Measurements from ENCODE around the gene BTG4.

- no peak for TF ChIP-seq POLR2A (IDR thresholded peaks at IDR 0.05; ENCODE audit: borderline replicate concordance, extremely low read depth, insufficient read depth, insufficient read length)
- no peak for TF ChIP-seq CBX3 (IDR thresholded peaks at IDR 0.05; ENCODE audit: low read depth)
- no peak for TF ChIP-seq CTCF (IDR thresholded peaks at IDR 0.05 in 2 of 3, conservative IDR thresholded peaks at IDR 0.05 in 1 of 3; ENCODE audit: borderline replicate concordance in 1 of 3, insufficient read depth in 1 of 3, low read depth in 2 of 3, low read length in 2 of 3)
- TF ChIP-seq POLR2AphosphoS5 (IDR thresholded peaks at IDR 0.05; ENCODE audit: low read depth, low read length): no peak
- TF ChIP-seq SP1 (IDR thresholded peaks at IDR 0.05; ENCODE audit: low read depth): no peak
- no peak for TF ChIP-seq CEBPB (IDR thresholded peaks at IDR 0.05; ENCODE audit: low read depth)
- TF ChIP-seq RAD21 (IDR thresholded peaks at IDR 0.05; ENCODE audit: low read depth): no peak
- TF ChIP-seq SIN3A (IDR thresholded peaks at IDR 0.05; ENCODE audit: low read depth): no peak
These were observed 35.8 kb downstream of the BTG4 start for GRCh38 chr11:111476366-111476765.

Data from HCT116 (cell line).